ENCODE results near the gene ESR1.

Gene ESR1

GRCh38 chr6:152173957-152174356 is 366.5 kb downstream of the ESR1 start:
- H3K4me3 ChIP-seq (ENCODE audit: low read length): no peak overlapping the region
- no peak overlapping the region for H2BK5ac ChIP-seq (ENCODE audit: low read length)
- H3K27me3 ChIP-seq (ENCODE audit: insufficient read depth, low read length, poor library complexity): no peaks in the 10 kb centered on the region
- no peak overlapping the region for H2BK120ac ChIP-seq (ENCODE audit: low read depth, low read length)
- H3K79me2 ChIP-seq (ENCODE audit: control insufficient read depth, insufficient read depth, low read length): no peaks in the 10 kb centered on the region
- H4K5ac ChIP-seq (ENCODE audit: low read length): no peak overlapping the region
- H3K4ac ChIP-seq (ENCODE audit: low read depth, low read length): no peak overlapping the region
- no peaks in the 10 kb centered on the region for H3K79me1 ChIP-seq (ENCODE audit: low read length)
- no peak overlapping the region for H3K9ac ChIP-seq (ENCODE audit: low read length)
- H2BK15ac ChIP-seq (replicated peaks; ENCODE audit: low read depth): no peak overlapping the region
- H3K56ac ChIP-seq (ENCODE audit: low read length): no peak overlapping the region
- no peaks in the 10 kb centered on the region for H3K36me3 ChIP-seq (ENCODE audit: control insufficient read depth, insufficient read depth, low read length)
- no peak overlapping the region for H3K4me2 ChIP-seq (ENCODE audit: low read length)
- H3K23ac ChIP-seq (ENCODE audit: low read length): no peak overlapping the region
- H3K18ac ChIP-seq (ENCODE audit: low read length): no peak overlapping the region
- DNase-seq: no peak
- H2AK5ac ChIP-seq (ENCODE audit: low read length): no peak overlapping the region
- no peak overlapping the region for H3K27ac ChIP-seq (ENCODE audit: low read depth, low read length)
- peaks cover 4% of the 10 kb centered on the region for H3K4me1 ChIP-seq (ENCODE audit: control insufficient read depth, low read depth, low read length)
- no CpG with 5 or more reads among the region's 2 CpGs for WGBS (ENCODE audit: extremely low coverage, insufficient coverage, low lambda C conversion rate)
- H4K8ac ChIP-seq (ENCODE audit: low read depth, low read length): no peak overlapping the region

- WGBS (ENCODE audit: extremely low coverage, insufficient coverage, low lambda C conversion rate): no CpG with 5 or more reads among the region's 4 CpGs
These were observed 368.8 kb downstream of the ESR1 start for GRCh38 chr6:152176268-152176667.

More at GRCh38 chr6:152176268-152176667, 368.8 kb downstream of the ESR1 start:
- Histone ChIP-seq H3K79me1 (ENCODE audit: low read length) (no peaks in the 10 kb centered on the region), H3K79me2 (ENCODE audit: control insufficient read depth, insufficient read depth, low read length) (no peaks in the 10 kb centered on the region), H4K5ac (ENCODE audit: low read length) (no peak overlapping the region), H3K4ac (ENCODE audit: low read depth, low read length) (no peak overlapping the region), H2AK5ac (ENCODE audit: low read length) (no peak overlapping the region), H4K8ac (ENCODE audit: low read depth, low read length) (no peak overlapping the region), H3K9ac (ENCODE audit: low read length) (no peak overlapping the region), H2BK15ac (replicated peaks; ENCODE audit: low read depth) (no peak overlapping the region), H3K4me1 (ENCODE audit: control insufficient read depth, low read depth, low read length) (peaks cover 2% of the 10 kb centered on the region), H3K36me3 (ENCODE audit: control insufficient read depth, insufficient read depth, low read length) (no peaks in the 10 kb centered on the region), H3K18ac (ENCODE audit: low read length) (no peak overlapping the region), H3K56ac (ENCODE audit: low read length) (no peak overlapping the region), H3K27me3 (ENCODE audit: insufficient read depth, low read length, poor library complexity) (no peaks in the 10 kb centered on the region), H3K4me2 (ENCODE audit: low read length) (no peak overlapping the region), H2BK5ac (ENCODE audit: low read length) (no peak overlapping the region), H3K23ac (ENCODE audit: low read length) (no peak overlapping the region), H3K4me3 (ENCODE audit: low read length) (no peak overlapping the region), H2BK120ac (ENCODE audit: low read depth, low read length) (no peak overlapping the region), H3K27ac (ENCODE audit: low read depth, low read length) (no peak overlapping the region)
- DNase-seq: no peak
